GM18517 (cell line): ENCODE measurements around the gene ERMN.

Experiments used
- ATAC-seq: cut with Tn5 transposase; IDR thresholded peaks from one replicate; pipeline ENCODE4 v1.9.1; 2021; ENCODE audit warnings: mild to moderate bottlenecking, moderate library complexity; ENCODE audit not compliant: unreplicated experiment

ERMN gene

GRCh38 chr2:157333304-157334047 lies 7.9 kb upstream of the ERMN start:
- no peak for ATAC-seq

- ATAC-seq: no peak
Measured at GRCh38 chr2:157329524-157329923, 3.9 kb upstream of the ERMN start.

- ATAC-seq: peak; percentile 99
Measured at GRCh38 chr2:157327621-157328500, 2.2 kb upstream of the ERMN start.

DNA sequence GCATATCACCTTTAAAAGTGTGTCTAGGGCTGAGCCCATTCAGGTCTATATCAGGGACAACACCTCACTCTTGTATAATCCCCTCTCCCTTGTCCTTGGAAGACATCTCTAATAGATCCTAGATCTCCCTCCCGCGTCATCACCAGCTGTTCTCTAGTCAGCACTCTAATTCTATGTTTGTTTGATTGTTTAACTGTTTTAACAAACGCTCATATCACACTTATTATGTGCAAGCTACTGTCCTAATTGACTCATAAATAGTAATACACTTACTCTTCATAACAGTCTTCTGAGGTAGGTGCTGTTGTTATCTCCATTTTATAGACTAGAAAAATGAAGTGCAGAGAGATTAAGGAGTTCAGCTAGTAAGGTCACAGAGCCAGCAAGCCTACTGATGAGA lies 1.6 kb upstream of the ERMN start:
- peak; percentile 25 for ATAC-seq

GRCh38 chr2:157326698-157327097 lies 1.1 kb upstream of the ERMN start:
- no peak for ATAC-seq

- ATAC-seq: no peak
Measured at GRCh38 chr2:157324331-157324843, 1.2 kb downstream of the ERMN start.

GRCh38 chr2:157322432-157322831 lies 3.2 kb downstream of the ERMN start:
- ATAC-seq: no peak

DNA sequence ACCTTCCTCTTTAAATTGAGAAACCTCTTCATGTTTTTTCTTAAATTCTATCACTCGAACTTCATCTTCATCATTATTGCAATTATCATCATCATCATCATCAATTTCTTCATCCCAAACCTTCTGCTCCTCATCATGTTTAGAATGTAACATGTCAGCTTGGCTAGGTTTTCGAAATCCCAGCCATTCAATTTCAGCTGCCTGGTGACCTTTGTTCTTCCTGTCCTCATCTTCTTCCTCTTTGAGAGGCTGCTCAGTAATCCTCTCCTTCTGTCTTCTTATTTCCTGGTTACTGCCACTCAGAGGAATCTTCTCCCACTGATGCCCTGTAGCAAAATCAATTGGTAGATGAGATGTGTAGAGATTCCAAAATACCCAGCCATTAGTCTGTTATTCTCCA lies 4.2 kb downstream of the ERMN start:
- no peak for ATAC-seq

DNA sequence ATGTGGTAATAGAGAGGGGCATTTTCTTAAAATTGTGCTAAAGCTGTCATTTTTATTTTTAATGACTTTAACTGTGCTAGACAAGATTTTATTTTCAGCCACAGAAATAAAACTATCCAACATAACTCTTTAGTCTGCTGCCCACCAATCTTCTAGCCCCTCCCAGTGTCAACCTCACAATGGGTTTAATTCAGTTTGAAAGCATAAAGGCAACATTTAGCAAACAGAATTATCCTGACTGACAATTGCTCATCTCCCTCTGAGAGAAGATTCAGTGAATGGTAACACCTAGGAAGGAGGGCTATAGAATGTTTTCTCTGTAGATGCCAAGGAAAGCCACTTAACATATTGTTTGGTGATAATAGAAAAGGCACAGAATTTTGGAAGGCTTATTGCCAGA lies 5.2 kb downstream of the ERMN start:
- ATAC-seq: no peak

DNA sequence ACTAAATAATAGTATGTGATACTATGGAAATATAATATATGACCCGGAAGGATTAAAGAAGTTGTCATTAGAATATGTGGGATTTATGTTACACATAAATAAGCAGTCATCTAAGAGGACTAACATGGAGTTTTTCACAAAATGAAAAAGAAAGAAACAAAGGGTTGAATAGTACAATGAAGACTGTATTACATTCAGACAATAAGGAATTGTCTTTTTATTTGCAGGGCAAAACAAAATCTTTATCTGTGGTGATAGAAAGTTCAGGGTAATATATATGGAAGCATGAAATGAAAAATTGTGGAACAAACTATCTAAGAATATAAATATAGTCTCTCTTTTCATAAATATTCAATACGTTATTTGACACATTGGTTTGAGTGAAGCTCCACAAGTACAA lies 5.8 kb downstream of the ERMN start:
- no peak for ATAC-seq

- no peak for ATAC-seq
Measured at GRCh38 chr2:157318884-157319283, 6.7 kb downstream of the ERMN start.

- no peak for ATAC-seq
Measured at GRCh38 chr2:157315901-157316300, 9.7 kb downstream of the ERMN start.

- ATAC-seq: no peak
Measured at GRCh38 chr2:157312866-157313486, 12.6 kb downstream of the ERMN start.

DNA sequence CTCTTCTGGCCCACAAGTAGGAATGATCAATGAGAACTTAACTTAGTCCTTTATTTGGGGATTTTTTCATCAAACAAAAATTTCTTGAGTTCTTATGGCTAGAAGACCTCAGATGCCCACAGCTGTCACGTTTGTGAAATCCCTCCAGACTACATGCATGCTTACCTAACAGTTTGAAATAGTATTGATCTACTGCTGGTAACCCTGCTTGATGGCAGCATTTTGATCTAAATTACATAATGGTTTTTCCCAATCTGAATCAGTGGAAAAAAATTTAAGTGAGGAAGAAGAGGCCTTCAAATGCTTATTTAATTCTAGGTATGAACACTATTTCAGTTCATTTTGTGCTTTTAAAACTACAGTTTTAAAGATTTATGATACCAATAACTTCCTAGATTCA lies 13.9 kb downstream of the ERMN start:
- ATAC-seq: no peak

GRCh38 chr2:157309878-157310277 lies 15.7 kb downstream of the ERMN start:
- no peak for ATAC-seq

DNA sequence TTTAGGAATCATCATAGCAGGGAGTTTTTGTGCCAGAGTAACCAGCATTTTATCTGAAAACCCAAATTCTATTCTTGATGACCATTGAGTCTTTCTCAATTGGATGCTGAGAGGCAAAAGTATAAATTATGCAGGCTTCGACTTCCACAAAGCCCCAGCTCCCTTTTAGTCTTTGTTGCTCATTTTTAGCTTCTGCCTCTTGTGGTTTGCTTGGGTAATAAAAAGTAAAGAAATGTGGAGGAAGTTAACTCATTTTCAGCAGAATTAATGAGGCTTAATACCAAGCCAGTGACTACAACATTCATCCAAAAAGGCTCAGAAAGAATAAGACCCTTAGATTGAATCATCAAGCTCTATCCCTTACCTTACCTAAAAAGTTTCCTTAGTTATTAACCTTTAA lies 18.6 kb downstream of the ERMN start:
- ATAC-seq: no peak

GRCh38 chr2:157305723-157306110 lies 19.9 kb downstream of the ERMN start:
- no peak for ATAC-seq

GRCh38 chr2:157304811-157305722 lies 20.6 kb downstream of the ERMN start:
- no peak for ATAC-seq

GRCh38 chr2:157303612-157304011 lies 22.0 kb downstream of the ERMN start:
- ATAC-seq: no peak

DNA sequence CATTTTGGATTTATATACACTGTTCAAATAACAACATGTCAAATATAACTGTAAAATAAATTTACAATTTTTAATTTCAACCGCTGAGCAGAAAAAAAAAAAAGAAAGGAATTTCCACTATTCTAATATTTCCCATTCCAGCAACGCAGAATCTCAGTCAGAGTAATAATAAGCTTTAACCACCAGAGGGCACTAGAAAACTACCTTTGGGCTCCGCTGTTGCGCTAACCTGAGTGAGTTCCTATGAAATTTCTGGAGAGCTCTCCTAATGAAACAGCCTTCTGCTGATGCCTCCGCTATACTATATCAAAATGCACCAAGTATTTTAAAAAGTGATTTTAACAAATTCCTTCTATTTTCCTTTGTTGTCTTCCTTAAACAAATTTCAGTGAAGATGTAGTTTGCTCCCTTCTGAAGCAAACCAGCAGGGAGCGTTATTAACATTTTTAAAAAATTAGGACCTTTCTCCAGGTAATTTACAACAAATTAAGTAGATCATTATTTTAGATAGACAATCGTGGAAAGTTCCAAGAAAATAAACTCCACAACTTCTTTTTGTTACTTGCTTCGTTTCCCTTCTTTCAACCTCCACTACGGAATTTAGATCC lies 23.0 kb downstream of the ERMN start:
- ATAC-seq: peak; percentile 81
